NCI-H2107 treated with DMSO at 0.1 percent for 48 hours (cell line): ENCODE results near the gene SWT1.

Source experiments
- DNase-seq: peaks from one replicate; lab custom pipeline; 2025; ENCODE audit not compliant: unreplicated experiment; lab: John Stamatoyannopoulos, UW

Gene SWT1

DNA sequence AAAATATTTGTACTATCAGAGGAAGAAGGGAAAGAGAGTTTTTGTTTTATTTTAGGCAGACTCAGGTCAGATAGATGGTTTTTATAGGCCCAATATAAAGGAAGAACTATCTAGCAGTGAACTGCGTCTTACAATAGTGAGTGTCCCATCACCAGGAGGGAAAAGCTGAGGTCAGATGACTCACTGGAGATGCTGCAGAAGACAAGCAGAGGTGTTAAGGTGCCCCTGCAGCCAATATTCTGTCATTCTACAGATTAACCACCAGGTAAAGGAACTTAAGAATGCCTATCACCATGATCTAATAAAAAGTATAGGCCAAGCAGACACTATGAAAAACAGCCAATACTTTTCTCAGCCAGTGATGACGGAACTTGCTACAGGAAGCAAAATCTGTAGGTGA is 130.5 kb downstream of the SWT1 start:
- DNase-seq, result no peak

DNA sequence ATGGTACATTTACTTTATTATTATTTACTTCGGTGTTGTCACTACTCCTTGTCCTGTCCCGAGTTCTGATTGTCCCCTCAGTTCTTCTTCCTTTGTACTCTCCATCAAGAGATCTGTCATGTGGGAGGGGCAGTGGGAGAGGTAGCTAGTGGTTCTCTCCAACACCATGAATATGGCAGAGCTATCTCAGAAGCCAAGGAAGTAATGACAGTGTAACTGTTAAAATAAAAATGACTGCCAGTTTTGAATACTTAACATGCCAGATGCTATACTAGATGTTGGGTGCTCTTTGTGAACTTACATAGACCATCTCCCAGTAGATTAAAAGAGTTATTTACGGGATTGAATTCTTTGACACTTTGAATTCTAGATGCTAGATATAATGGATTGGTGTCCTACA is 131.5 kb downstream of the SWT1 start:
- no peak for DNase-seq

DNA sequence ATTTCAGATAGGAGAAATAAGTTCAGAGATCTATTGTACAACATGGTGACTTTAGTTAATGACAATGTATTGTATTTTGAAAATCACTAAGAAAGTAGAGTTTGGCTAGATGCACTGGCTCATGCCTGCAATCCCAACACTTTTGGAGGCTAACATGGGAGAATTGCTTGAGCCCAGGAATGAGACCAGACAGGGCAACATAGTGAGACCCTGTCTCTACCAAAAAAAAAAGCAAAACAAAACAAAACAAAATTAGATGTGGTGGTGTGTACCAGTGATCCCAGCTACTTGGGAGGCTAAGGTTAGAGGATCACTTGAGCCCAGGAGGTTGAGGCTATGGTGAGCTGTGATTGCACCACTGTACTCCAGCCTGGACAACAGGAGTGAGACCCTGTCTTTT is 132.9 kb downstream of the SWT1 start:
- DNase-seq, result no peak

DNA sequence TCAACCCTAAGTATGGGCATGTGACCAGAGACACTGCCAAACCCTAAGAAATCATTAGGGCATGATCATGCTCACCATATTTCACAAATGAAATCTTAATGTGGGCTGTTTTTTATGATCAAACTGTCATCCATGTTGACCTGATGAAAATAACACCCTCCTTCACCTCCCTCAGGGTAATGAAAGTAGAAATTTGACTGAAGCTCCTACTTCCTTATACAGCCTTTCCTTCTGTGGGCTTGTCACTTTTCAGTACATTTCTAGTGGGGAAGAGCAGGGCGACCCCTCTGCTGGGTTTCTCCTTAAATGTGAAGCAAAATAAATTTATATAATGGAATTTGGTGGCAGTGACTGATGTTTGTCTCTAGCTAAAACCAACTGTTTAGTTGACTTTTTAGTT is 134.2 kb downstream of the SWT1 start:
- no peak for DNase-seq

DNA sequence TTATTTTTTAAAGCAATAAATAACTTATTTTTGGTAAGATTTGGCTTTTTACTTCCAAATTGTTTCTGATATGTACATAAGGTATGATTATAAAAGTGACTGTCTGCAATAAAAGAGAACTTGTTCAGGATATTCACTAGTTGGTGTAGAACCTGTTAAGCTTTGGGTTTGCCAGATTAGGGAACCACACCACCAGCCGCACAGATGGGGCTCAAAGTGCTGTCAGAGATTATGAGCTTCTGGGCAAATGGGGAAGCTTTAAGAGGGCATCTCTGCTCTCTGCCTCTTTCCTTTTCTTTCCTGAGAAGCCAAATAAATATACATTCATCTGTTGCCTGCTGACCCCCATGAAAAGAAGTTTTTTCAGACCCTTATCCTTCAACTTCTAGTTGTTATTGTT is 134.7 kb downstream of the SWT1 start:
- DNase-seq, result no peak

DNA sequence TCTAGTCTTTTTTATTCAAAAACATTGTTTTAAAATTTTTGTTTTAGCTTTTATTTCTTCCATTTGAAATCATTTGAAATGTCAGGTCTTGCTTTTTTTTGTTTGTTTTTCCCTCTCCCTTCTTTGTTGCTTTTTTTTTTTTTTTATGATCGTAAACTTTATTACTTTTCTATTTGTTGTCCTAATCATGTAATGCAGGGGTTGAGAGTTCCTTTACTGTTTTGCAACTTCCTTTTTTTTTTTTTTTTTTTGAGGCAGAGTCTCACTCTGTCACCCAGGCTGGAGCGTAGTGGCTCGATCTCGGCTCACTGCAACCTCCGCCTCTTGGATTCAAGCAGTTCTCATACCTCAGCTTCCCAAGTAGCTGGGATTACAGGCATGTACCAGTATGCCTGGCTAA is 135.3 kb downstream of the SWT1 start:
- no peak for DNase-seq

DNA sequence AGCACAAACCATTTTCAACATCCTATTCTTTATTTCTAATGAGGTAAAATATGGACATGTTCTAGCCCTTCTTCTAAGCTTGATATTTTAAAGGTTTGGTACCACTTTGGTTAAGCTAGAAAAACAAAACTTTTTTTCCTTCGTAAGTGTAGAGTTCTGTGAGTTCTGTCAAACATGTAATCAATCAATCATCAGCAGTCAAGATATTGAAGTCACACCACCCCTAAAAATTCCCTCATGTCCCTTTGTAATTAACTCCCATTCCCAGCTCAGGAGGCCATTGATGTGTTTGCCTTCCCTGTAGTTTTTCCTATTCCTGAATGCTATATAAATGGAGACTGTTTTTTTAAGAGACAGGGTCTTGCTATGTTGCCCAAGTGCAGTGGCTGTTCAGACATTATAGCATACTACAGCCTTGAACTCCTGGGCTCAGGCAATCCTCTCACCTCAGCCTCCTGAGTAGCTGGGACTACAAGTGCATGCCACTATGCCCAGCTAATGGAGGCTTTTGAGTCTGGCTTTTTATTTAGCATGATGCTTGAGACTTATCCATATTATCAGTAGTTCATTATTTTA is 137.1 kb downstream of the SWT1 start:
- DNase-seq, result no peak

DNA sequence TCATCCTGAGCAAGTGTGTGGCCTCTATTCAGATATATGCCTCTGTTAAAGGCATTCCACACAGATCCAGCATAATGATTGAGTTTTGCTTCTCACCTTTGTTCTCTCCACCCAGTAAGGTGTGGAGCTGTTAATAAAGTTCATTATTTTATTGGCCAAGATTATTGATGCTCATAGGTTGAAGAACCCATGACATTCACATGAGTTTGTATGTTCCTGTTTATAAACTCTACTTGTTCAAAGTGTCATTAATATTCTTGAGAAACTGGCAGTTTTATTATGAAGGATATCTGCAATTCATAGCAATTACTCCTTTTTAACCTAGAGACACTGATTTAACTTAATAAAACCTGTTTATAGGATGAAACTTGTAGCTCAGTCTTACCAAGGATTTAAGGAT is 138.1 kb downstream of the SWT1 start:
- no peak for DNase-seq

DNA sequence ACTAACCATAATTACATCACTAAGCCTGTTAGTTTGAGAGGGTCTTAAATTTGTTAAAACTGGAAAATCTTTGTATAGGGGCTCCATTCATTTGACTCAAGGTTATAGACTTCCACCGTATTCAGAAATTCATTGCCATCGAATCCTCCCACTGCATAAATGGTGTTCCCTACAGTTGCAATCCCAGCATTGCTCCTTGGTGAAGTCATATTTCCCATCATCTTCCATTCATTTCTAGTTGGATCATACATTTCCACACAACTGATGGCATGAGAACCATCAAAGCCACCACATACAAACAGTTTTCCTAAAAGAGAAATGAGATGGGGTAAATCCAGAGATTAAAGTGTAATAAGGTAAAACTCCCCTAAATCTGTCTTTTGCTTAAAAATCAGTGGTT is 141.0 kb downstream of the SWT1 start:
- DNase-seq, result no peak

DNA sequence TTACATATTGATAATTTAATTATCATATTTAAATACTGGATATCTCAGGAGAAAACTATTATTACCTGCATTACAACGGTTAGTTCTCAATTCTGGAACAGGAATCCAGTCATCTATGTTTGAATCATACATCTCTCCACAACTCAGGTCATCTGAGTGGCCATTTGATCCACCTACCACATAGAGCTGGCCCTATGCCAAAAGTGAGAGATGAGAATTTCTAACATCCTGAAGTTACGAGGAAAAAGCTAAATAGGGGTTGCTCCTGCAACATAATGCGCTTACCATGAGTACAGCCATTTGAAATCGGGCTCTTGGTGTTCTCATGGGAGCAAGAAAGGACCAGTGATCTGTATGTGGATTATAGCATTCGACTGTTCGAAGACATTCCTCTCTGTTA is 143.2 kb downstream of the SWT1 start:
- DNase-seq, result no peak

DNA sequence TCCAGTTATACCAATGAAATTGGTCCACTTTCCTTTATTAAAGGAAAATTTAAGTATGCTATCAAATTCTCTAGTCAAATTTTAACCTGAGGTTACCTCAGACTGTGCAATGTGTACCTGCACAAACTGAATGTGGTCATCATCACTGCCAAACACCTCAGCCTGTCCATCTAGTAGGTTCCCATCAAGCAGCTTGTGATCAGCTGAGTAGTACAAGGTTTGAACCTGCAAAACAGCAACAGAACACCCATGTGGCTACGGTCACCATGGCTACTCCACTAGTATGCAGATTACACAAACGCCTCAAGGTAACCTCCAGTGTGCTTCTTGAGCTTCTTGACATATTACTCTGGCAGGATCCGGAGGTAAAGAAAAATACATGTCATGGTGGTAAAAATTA is 148.5 kb downstream of the SWT1 start:
- no peak for DNase-seq

DNA sequence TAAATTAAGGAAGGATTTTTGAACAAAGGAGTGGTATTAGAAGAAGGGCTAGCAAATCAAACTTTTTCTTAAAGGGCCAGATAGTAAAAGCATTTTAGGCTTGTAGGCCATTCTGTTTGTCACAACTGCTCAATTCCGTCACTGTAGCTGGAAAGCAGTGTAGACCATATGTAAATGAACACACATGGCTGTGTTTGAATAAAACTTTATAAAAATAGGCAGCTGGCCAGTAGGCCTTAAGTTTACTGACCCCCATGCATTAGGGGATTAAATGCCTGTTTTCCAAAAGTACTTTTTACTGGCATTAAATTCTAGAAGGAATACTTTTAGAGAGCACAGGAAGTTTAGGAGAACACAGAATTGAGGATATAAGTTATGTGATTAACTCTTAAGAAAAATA is 151.2 kb downstream of the SWT1 start:
- no peak for DNase-seq

DNA sequence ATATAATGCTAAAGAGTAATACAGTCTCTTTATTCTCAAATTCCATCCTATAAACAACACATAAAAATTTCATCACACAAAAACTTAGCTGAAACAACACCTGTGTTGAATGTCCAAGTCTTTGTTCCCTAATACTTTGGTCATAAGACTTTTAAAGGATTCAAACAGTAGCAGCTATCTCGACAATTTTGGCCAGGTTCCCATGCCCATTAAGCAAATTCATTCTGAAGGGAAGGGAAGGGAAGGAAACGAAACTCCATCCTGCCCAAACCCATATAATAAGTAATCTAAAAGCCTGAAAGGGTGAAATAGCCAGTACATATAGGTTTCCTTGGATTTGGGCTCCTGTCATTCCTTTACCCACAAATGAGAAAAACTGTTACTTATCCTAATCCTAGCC is 152.6 kb downstream of the SWT1 start:
- no peak for DNase-seq

DNA sequence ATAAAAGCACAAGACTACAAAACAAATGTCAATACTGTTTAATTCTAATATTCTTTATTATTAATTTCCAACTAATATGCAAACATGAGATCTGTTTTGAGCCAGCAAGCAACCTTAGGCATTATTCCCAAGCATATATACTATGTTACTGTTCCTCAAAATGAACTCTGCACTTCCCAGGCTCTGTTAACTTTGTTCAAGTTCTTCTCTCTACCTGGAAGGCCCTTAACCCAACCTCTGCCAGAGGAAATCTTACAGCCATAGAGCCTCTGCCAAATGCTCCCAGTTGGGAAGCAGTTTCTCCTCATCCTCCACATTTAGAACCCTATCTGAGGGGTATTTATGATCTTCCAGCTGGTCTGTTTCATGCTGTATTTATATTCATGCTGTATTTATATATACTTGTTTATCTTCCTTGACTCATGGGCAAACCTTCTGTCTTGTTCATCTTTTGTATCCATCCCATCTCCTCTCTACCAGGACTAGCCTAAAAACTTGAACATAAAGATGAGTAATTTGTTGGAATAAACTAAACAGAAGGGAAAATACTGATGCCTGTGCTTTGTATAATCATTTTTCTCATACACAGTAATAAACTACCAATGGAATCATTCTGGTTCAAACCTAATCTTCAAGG is 154.7 kb downstream of the SWT1 start:
- DNase-seq, result no peak

DNA sequence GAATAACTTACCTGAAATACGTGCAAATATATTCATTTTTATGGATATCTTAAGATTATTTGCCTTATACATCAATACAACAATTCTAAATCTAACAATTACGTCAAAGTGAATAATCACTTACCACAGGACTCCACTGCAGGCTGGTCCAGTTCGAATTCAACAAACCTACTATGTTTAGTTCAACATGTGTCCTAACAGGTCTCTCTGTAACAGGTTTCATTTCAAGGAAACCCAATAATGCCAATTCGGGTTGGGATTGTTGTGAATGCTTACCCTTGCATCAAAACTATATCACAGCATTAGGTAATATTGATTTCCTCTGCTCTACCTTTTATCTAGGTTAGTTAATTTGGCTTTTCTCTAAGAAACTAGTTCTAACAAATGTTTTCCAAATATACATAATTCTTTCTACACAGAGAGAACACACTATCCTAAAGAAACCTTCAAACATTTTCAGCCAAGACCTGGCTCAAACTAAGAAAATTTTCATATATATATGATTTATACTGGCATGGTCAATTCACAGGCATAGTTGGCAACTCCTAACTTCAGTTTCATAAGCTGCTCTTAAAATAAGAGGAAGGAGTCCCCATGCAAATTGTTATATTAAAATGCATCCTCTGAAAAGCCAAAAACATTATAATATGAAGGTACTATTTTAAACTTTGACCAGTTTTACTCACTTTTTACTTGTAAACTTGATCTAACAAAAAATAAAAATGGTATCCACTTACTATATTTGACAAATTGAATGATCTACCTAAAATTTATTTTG is 155.6 kb downstream of the SWT1 start:
- no peak for DNase-seq

DNA sequence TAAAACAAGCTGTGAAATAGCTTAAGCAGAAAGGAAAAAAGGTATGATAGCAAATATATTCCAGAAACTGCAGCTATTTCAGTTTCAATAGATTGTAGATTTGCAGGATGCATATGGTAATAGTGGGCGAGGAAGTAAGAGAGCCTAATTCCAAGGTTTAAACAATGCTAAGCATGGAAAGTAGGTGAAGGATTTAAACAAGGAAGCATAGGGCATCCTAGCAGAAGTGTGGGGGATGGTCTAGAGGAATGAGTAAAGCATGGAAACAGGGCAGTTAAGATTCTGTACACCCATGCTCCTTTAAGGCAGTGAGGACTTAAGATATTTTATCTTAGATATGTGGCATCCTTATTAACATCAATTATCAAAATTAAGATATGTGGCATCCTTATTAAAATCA is 157.4 kb downstream of the SWT1 start:
- no peak for DNase-seq

DNA sequence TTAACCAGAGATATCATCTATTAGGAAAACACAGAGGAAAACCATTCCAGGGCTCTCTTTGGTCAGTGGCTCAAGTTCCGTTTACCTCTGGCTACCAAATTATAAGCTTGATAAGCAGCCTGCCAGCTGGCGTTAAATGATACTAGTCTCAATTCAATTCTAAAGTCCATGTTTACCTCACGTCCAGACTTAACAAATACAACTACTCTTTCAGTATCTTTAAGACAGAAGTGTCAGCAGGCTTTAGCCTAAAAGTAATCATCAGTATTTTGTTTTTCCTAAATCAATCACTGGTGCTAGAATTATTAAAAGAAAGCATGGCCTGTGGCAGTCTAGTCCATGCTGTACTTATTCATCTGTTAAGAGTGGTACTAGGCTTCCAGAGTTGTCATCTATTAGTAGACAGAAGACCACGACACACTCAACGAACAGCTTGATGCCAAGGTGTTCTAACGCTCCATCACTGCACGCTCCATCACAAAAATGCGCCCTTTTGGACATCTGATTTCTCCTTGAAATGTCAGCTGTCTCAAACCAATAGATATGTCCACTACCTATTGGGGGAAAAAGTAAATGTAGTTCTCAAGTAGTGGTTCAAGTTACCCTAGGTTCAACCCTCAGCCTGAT is 158.6 kb downstream of the SWT1 start:
- DNase-seq, result no peak

DNA sequence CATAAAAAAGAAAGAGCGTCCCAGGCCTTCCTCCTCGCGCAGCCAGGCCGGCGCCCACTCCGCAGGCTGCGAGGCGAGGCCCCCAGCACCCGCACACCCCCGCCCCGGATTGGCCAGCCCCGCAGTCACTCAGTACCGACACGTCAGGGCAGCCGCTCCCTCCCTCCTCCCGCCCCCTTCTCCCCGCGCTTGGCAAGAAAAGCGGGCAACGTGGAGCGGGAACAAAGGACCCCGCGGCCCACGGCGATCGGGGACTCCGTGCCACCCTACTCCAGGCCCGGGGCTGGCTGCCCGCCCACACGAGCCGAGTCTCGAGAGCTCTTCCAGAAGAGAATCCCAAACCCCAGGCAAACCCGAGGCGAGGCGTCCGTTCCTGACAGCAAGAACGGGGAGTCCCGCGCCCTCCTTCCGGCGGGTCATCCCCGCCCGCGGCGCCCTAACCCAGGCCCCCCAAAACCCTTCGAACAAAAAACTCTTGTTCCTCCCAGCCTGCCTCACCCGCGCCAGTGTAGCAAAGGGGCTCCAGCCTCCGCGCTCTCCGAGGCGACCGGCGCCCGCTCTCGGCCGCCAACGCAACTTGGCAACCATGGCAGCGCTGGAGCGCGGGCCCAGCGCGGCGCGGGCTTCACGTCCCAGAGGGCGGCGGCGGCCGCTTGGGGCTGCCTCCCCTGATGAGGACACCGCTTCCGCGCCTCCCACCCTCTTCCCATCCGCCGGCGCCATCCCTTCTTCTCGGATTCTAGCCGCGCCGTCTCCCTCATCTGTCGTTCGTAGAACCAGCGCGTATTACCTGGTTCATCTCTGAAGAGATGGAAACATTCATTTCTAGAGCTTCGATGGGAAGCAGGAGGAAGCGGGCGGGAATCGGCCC is 159.4 kb downstream of the SWT1 start:
- DNase-seq, result peak; percentile 56

DNA sequence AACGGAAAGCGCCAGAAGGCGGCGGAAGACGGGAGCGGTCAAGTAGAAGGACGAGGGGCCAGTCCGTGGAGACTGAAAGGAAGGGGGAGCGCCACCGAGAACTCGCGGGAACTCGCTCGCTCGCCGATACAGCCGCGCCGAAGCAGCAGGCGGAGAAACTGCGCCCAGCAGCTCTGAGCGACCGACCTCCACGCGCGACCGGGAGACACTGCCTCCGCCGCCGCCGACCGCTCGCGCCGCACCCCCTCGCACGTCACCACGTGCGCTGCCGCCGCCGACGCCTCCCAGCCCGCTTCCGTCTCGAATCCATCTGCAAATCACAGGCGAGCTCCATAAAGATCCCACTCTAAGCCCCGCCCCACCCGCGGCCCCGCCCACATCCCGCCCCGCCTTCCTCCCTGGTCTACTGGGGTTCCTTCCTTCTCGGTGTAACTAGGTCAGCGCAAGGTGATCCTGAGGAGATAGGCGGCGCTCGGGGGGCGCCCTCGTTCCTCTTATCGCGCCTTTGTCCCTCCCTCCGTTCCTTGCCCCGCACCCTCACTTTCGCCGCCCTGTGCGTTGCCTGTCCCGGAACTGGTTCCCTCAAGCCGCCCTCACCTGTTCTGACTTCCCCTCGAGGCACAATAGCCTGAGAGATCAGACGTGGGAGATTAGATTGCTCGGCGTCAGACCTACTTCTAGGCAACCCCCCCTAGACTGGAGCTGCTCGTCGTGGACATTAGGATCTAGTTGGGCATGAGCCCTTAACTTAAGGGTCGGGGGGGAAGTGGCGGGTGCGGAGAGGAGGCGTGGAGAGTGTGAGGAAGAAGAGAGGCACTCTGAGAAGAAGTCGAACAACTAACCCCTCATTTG is 160.3 kb downstream of the SWT1 start, which contains the start of gene IVNS1ABP:
Gene IVNS1ABP, minus strand, starts transcription at position 210 of the 852 bp plus-strand sequence. CDS start 7,750 bp downstream, outside the sequence.
- DNase-seq, result peak; percentile 98

DNA sequence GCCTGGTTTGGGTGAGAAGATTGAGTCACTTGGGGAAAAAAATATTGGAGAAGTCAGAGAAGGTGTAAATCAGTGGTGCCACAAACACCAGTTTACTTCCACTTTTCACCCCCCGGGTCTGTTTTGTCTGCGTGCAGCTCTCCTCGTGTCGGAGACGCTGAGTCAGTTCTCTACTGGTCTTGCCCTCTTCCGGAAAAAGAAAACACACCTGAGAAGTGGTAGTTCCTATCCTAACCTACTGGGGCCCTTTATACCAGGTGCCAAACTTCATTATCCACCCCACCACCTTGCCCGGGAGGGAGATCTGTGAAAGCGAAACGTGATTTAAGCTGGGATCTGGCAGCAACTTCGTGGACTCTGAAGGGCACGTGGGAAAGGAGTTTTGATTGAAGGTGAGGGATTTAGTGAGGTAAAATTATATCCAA is 160.9 kb downstream of the SWT1 start:
- DNase-seq, result peak; percentile 80
